Left ventricle myocardium inferior (tissue), 1 donor: ENCODE data around the gene SPCS1. TPM values are rescaled to one million over a fixed set of nuclear protein-coding genes. Genes with fewer than 3 reads are reported as not detected.
"Not testable (repeated sequence)": the region's sequence is repeated elsewhere in the genome, so short reads cannot be mapped to it uniquely, and the experiment has no call there.

Source experiments
- DNase-seq: peaks from one replicate; pipeline ENCODE4 v3.0.0-alpha.2; 2020
- H3K27ac ChIP-seq: fragments of 200-600 bp; replicated peaks from 2 replicates; pipeline ENCODE4 v1.8.0; 2021
- H3K27me3 ChIP-seq: fragments of 200-600 bp; 2 replicates; pipeline ENCODE4 v1.8.0; 2021; ENCODE audit warnings: low read depth
- H3K36me3 ChIP-seq: fragments of 200-600 bp; 2 replicates; pipeline ENCODE4 v1.8.0; 2021
- H3K4me1 ChIP-seq: fragments of 200-600 bp; 2 replicates; pipeline ENCODE4 v1.8.0; 2021
- H3K4me3 ChIP-seq: fragments of 200-600 bp; 2 replicates; pipeline ENCODE4 v1.8.0; 2021; ENCODE audit warnings: mild to moderate bottlenecking, moderate library complexity
- H3K9me3 ChIP-seq: fragments of 200-600 bp; replicated peaks from 2 replicates; pipeline ENCODE4 v1.8.0; 2021
- intact Hi-C: fragments of 100-400 bp; cut with micrococcal nuclease; formaldehyde crosslinking; loops from one replicate; pipeline ENCODE4 v1.11.0; 2022
- total RNA-seq: library from RNA; stranded (reverse); fragmentation: NEBNext Ultra II Directional; extraction: Animal tissue kit (Norgen Biotek cat#: 25700); gene quantifications from one replicate; pipeline ENCODE4 v1.2.1, GENCODE V29; 2021
- TF ChIP-seq, protein P1 (sequence below): fragments of 200-600 bp; IDR thresholded peaks from 2 replicates; pipeline ENCODE4 v1.8.0; 2021; ENCODE audit warnings: antibody characterized with exemption, mild to moderate bottlenecking, borderline replicate concordance
- donor health status: DM: no; HTN: yes; CAD: no; lungs with severe emphysema.

SPCS1 gene
- total RNA-seq, 1 donor from 2014 or later, result 85.8 TPM

DNA sequence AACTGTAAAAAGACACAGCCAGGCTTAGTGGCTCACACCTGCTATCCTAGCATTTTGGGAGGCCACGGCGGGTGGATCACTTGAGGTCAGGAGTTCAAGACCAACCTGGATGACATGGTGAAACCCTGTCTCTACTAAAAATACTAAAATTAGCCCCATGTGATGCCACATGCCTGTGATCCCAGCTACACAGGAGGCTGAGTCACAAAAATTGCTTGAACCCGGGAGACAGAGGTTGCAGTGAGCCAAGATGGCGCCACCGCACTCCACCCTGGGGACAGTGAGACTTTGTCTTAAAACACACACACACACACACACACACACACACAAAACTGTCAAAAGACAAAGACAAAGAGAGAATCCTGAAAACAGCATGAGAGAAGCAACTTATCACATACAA lies 18.0 kb downstream of the SPCS1 start:
- DNase-seq, result no peak
- intact Hi-C loops, result no loop called here
- H3K27me3 ChIP-seq, result no peaks in the 10 kb centered on the region
- no peak overlapping the region for H3K27ac ChIP-seq
- no peak overlapping the region for H3K4me3 ChIP-seq
- H3K9me3 ChIP-seq, result peaks cover 20% of the 10 kb centered on the region
- H3K36me3 ChIP-seq, result peaks cover 46% of the 10 kb centered on the region
- no peaks in the 10 kb centered on the region for H3K4me1 ChIP-seq
- TF ChIP-seq, protein P1, sequence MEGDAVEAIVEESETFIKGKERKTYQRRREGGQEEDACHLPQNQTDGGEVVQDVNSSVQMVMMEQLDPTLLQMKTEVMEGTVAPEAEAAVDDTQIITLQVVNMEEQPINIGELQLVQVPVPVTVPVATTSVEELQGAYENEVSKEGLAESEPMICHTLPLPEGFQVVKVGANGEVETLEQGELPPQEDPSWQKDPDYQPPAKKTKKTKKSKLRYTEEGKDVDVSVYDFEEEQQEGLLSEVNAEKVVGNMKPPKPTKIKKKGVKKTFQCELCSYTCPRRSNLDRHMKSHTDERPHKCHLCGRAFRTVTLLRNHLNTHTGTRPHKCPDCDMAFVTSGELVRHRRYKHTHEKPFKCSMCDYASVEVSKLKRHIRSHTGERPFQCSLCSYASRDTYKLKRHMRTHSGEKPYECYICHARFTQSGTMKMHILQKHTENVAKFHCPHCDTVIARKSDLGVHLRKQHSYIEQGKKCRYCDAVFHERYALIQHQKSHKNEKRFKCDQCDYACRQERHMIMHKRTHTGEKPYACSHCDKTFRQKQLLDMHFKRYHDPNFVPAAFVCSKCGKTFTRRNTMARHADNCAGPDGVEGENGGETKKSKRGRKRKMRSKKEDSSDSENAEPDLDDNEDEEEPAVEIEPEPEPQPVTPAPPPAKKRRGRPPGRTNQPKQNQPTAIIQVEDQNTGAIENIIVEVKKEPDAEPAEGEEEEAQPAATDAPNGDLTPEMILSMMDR, result no peak

GRCh38 chr3:52724511-52724910 lies 18.6 kb downstream of the SPCS1 start:
- Histone ChIP-seq H3K9me3 (peaks cover 25% of the 10 kb centered on the region), H3K27me3 (no peaks in the 10 kb centered on the region), H3K4me3 (no peak overlapping the region), H3K36me3 (peaks cover 47% of the 10 kb centered on the region), H3K4me1 (no peaks in the 10 kb centered on the region), H3K27ac (no peak overlapping the region)
- no peak for DNase-seq
- intact Hi-C loops, result no loop called here
- TF ChIP-seq, protein P1, result no peak

GRCh38 chr3:52728753-52729152 lies 22.8 kb downstream of the SPCS1 start:
- DNase-seq, H3K27ac ChIP-seq, H3K4me3 ChIP-seq, intact Hi-C loops, H3K27me3 ChIP-seq, H3K4me1 ChIP-seq: not testable (repeated sequence)
- Histone ChIP-seq H3K9me3 (peaks cover 22% of the 10 kb centered on the region), H3K36me3 (peaks cover 60% of the 10 kb centered on the region)

DNA sequence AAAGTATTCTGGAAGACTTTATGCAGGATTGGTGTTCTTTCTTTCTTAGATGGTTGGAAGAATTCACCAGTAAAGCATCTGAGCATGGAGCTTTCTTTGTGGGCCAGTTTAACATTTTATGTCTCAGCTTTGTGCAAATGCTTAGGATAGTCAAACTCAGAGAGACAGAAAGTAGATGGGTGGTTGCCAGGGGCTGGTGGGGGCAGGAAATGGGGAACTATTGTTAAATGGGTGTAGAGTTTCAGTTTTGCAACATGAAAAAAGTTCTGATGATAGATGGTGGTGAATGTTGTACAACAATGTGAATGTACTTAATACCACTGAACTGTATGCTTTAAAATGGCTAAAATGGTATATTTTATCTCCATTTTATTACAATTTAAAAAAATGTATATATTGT lies 24.8 kb downstream of the SPCS1 start:
- H3K36me3 ChIP-seq, result peaks cover 79% of the 10 kb centered on the region
- intact Hi-C loops, result no loop called here
- peaks cover 23% of the 10 kb centered on the region for H3K9me3 ChIP-seq
- TF ChIP-seq, protein P1, result no peak
- H3K27ac ChIP-seq, result no peak overlapping the region
- no peaks in the 10 kb centered on the region for H3K27me3 ChIP-seq
- no peak for DNase-seq
- H3K4me3 ChIP-seq, result no peak overlapping the region
- no peaks in the 10 kb centered on the region for H3K4me1 ChIP-seq

DNA sequence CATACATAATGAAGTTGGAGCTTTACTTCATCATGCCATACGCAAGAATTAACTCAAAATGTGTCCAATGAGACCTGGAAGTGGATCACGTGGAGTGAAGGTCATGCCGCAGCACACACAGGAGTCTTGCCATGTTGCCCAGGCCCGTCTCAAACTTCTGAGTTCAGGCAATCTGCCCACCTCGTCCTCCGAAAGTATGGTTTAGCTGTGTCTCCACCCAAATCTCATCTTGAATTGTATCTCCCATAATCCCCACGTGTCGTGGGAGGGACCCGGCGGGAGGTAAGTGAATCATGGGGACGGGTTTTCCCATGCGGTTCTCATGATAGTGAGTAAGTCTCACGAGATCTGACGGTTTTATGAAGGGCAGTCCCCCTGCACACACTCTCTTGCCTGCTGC lies 25.7 kb downstream of the SPCS1 start:
- H3K36me3 ChIP-seq, result peaks cover 87% of the 10 kb centered on the region
- no peak overlapping the region for H3K4me3 ChIP-seq
- TF ChIP-seq, protein P1, result no peak
- H3K27me3 ChIP-seq, result no peaks in the 10 kb centered on the region
- no peak overlapping the region for H3K27ac ChIP-seq
- H3K9me3 ChIP-seq, result peaks cover 23% of the 10 kb centered on the region
- intact Hi-C loops, result no loop called here
- no peaks in the 10 kb centered on the region for H3K4me1 ChIP-seq
- no peak for DNase-seq

DNA sequence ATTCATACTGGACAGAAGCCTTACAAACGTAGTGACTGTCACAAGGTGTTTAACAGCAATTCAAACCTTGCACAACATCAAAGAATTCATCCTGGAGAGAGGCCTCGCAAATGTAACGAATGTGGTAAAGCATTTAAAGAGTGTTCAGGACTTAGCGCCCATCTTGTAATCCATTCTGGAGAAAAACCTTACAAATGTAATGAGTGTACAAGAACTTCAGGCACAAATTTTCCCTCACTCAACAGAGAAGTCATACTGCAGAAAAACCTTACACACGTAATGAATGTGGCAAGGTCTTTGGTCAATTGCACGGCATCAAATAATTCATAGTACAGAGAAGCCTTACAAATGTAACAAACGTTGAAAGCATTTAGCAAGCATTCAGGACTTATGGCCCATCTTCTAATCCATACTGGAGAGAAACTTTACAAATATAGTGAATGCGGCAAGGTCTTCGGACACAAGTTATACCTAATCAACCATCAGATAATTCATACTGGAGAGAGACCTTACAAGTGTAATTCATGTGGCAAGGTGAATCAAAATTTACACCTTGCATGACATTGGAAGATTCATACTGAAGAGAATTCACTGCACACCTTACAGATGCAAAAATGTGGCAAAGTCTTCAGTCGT lies 27.5 kb downstream of the SPCS1 start:
- intact Hi-C loops, result no loop called here
- no peak for DNase-seq
- TF ChIP-seq, protein P1, result no peak
- H3K4me1 ChIP-seq, result no peaks in the 10 kb centered on the region
- H3K27ac ChIP-seq, result no peak overlapping the region
- no peaks in the 10 kb centered on the region for H3K27me3 ChIP-seq
- H3K9me3 ChIP-seq, result peaks cover 19% of the 10 kb centered on the region
- peaks cover 94% of the 10 kb centered on the region for H3K36me3 ChIP-seq
- no peak overlapping the region for H3K4me3 ChIP-seq
